H1 (cell line): Measurements from ENCODE around the gene GPD1. TPM values are rescaled to one million over a fixed set of nuclear protein-coding genes. Genes with fewer than 3 reads are reported as not detected.

ENCODE experiments used
- CTCF ChIA-PET: fragments of 300-600 bp; sonication (Branson Sonifier 250); formaldehyde crosslinking; loops from one replicate; lab custom pipeline; 2021; ENCODE audit not compliant: partially characterized antibody; lab: Charles Lee
- POLR2A ChIA-PET: fragments of 300-600 bp; sonication (Branson Sonifier 250); formaldehyde crosslinking; loops from one replicate; lab custom pipeline; 2021; ENCODE audit warnings: inconsistent platforms; ENCODE audit not compliant: partially characterized antibody; lab: Charles Lee
- DNase-seq, 2 experiments: peaks; one replicate each; pipeline versions ENCODE4 v3.0.0 to v3.0.0-alpha.2; 2010 to 2022; ENCODE audit warnings: low spot score in 2 of 2, low read depth in 1 of 2, mixed read lengths in 1 of 2
- FAIRE-seq: peaks from 2 replicates; lab custom pipeline; 2011; peaks lifted over from hg19 to GRCh38; lab: Jason Lieb, UNC
- H2AFZ ChIP-seq: 2 replicates; pipeline ENCODE4 v1.8.1; 2012; ENCODE audit warnings: low read length, inconsistent platforms
- H2AK5ac ChIP-seq: 2 replicates; pipeline ENCODE4 v1.6.1; 2013; ENCODE audit warnings: low read depth, low read length
- H2BK120ac ChIP-seq: replicated peaks from 2 replicates; pipeline ENCODE3; 2013; ENCODE audit warnings: low read depth, low read length, inconsistent platforms
- H2BK12ac ChIP-seq: 2 replicates; pipeline ENCODE4 v1.6.1; 2013; ENCODE audit warnings: low read depth, low read length
- H2BK15ac ChIP-seq: 2 replicates; pipeline ENCODE4 v1.6.1; 2013; ENCODE audit warnings: low read length
- H2BK20ac ChIP-seq: 2 replicates; pipeline ENCODE4 v1.6.1; 2013; ENCODE audit warnings: low read length
- H2BK5ac ChIP-seq: 2 replicates; pipeline ENCODE4 v1.6.1; 2013; ENCODE audit warnings: low read depth, low read length
- H3K14ac ChIP-seq: 2 replicates; pipeline ENCODE4 v1.6.1; 2013; ENCODE audit warnings: inconsistent platforms; ENCODE audit not compliant: insufficient read length
- H3K18ac ChIP-seq: 2 replicates; pipeline ENCODE4 v1.6.1; 2013; ENCODE audit warnings: low read length; ENCODE audit errors: extremely low read depth
- H3K23ac ChIP-seq: 2 replicates; pipeline ENCODE4 v1.6.1; 2013; ENCODE audit warnings: inconsistent platforms; ENCODE audit not compliant: insufficient read length
- H3K23me2 ChIP-seq: 2 replicates; pipeline ENCODE4 v1.6.1; 2013; ENCODE audit warnings: low read depth, low read length
- H3K27ac ChIP-seq: 2 replicates; pipeline ENCODE4 v1.6.1; 2011; ENCODE audit warnings: low read depth, low read length, inconsistent platforms
- H3K27me3 ChIP-seq, 4 experiments: replicated peaks in 1 of 4; 1 replicate in 1 of 4; 2 replicates in 3 of 4; pipeline versions ENCODE4 v1.6.1 to v1.8.1; 2011 to 2013; ENCODE audit warnings: low read length in 3 of 4, mild to moderate bottlenecking in 3 of 4, inconsistent platforms in 2 of 4, mixed read lengths in 2 of 4, moderate library complexity in 1 of 4; ENCODE audit not compliant: control insufficient read depth in 3 of 4, insufficient read depth in 3 of 4; ENCODE audit errors: extremely low read depth in 1 of 4
- H3K36me3 ChIP-seq, 4 experiments: 2 replicates each; pipeline versions ENCODE4 v1.6.1 to v1.8.1; 2011 to 2013; ENCODE audit warnings: mild to moderate bottlenecking in 4 of 4, low read length in 3 of 4, moderate library complexity in 2 of 4, control low read depth in 1 of 4, inconsistent platforms in 1 of 4; ENCODE audit not compliant: insufficient read depth in 4 of 4, control insufficient read depth in 2 of 4
- H3K4ac ChIP-seq: replicated peaks from 2 replicates; pipeline ENCODE3; 2013; ENCODE audit warnings: low read length, low read depth, mixed read lengths, inconsistent platforms; ENCODE audit not compliant: insufficient read length
- H3K4me1 ChIP-seq, 4 experiments: replicated peaks in 1 of 4; 1 replicate in 1 of 4; 2 replicates in 3 of 4; pipeline versions ENCODE4 v1.6.1 to v1.8.1; 2011 to 2013; ENCODE audit warnings: low read length in 3 of 4, inconsistent platforms in 2 of 4, mixed read lengths in 1 of 4; ENCODE audit not compliant: insufficient read depth in 4 of 4, control insufficient read depth in 3 of 4
- H3K4me2 ChIP-seq, 2 experiments: 2 replicates each; pipeline versions ENCODE4 v1.6.1 to v1.8.1; 2011 to 2013; ENCODE audit warnings: low read depth in 2 of 2, low read length in 2 of 2, control low read depth in 1 of 2, inconsistent platforms in 1 of 2, mild to moderate bottlenecking in 1 of 2; ENCODE audit not compliant: insufficient read depth in 1 of 2
- H3K4me3 ChIP-seq, 4 experiments: fragments of 200-600, 300-600 bp in 1 of 4; sonication (generic), shearing (Covaris generic), sonication (Bioruptor Twin) in 1 of 4; 2 replicates each; pipeline versions ENCODE4 v1.5.1 to v1.8.1; 2011 to 2016; ENCODE audit warnings: low read length in 4 of 4, low read depth in 3 of 4, control low read depth in 2 of 4, inconsistent platforms in 2 of 4, mild to moderate bottlenecking in 2 of 4, mixed read lengths in 1 of 4, moderate library complexity in 1 of 4; ENCODE audit not compliant: insufficient read depth in 2 of 4; ENCODE audit errors: extremely low read depth in 1 of 4
- H3K56ac ChIP-seq: replicated peaks from 2 replicates; pipeline ENCODE3; 2013; ENCODE audit warnings: low read depth, mild to moderate bottlenecking, mixed read lengths, low read length, inconsistent platforms; ENCODE audit not compliant: insufficient read length
- H3K79me1 ChIP-seq: 2 replicates; pipeline ENCODE4 v1.6.1; 2013; ENCODE audit warnings: low read depth, low read length, control low read depth
- H3K79me2 ChIP-seq, 2 experiments: 2 replicates each; pipeline versions ENCODE4 v1.6.1 to v1.8.1; 2012 to 2013; ENCODE audit warnings: low read length in 2 of 2, mild to moderate bottlenecking in 2 of 2, inconsistent platforms in 1 of 2; ENCODE audit not compliant: insufficient read depth in 2 of 2, control insufficient read depth in 1 of 2
- H3K9ac ChIP-seq, 4 experiments: replicated peaks in 1 of 4; 1 replicate in 1 of 4; 2 replicates in 3 of 4; pipeline versions ENCODE4 v1.6.1 to v1.8.1; 2011 to 2013; ENCODE audit warnings: low read depth in 3 of 4, low read length in 3 of 4, control low read depth in 2 of 4, mild to moderate bottlenecking in 2 of 4, moderate library complexity in 2 of 4, inconsistent platforms in 1 of 4; ENCODE audit errors: extremely low read depth in 1 of 4
- H3K9me3 ChIP-seq, 2 experiments: 2 replicates each; pipeline versions ENCODE4 v1.6.1 to v1.8.1; 2012 to 2013; ENCODE audit warnings: mild to moderate bottlenecking in 2 of 2, moderate library complexity in 2 of 2, control low read depth in 1 of 2, inconsistent platforms in 1 of 2, low read depth in 1 of 2, low read length in 1 of 2, mixed read lengths in 1 of 2; ENCODE audit not compliant: insufficient read depth in 2 of 2
- H4K20me1 ChIP-seq, 2 experiments: replicated peaks in 1 of 2; 2 replicates each; pipeline versions ENCODE3 to v1.8.1; 2011 to 2013; ENCODE audit warnings: inconsistent platforms in 2 of 2, low read length in 2 of 2, mild to moderate bottlenecking in 1 of 2; ENCODE audit not compliant: insufficient read depth in 2 of 2, control insufficient read depth in 1 of 2
- H4K5ac ChIP-seq: 2 replicates; pipeline ENCODE4 v1.6.1; 2013; ENCODE audit warnings: low read length, low read depth, mixed read lengths, inconsistent platforms; ENCODE audit not compliant: insufficient read length
- H4K8ac ChIP-seq: 2 replicates; pipeline ENCODE4 v1.8.0; 2013; ENCODE audit warnings: mild to moderate bottlenecking, moderate library complexity, low read length, inconsistent platforms; ENCODE audit not compliant: insufficient read depth; ENCODE audit errors: extremely low read depth
- H4K91ac ChIP-seq: replicated peaks from 2 replicates; pipeline ENCODE3; 2013; ENCODE audit warnings: low read length, mixed read lengths, inconsistent platforms; ENCODE audit not compliant: insufficient read length
- ATF2 ChIP-seq: IDR thresholded peaks from 2 replicates; pipeline ENCODE4 v1.6.1; 2012; ENCODE audit warnings: low read length, inconsistent platforms
- KDM5A ChIP-seq: fragments of 200-600 bp; IDR thresholded peaks from 2 replicates; pipeline ENCODE4 v1.7.1; 2012; ENCODE audit warnings: mild to moderate bottlenecking, low read length, inconsistent platforms, mixed read lengths
- RAD21 ChIP-seq, 2 experiments: IDR thresholded peaks in 1 of 2; conservative IDR thresholded peaks in 1 of 2; 2 replicates each; pipeline ENCODE4 v1.6.1; 2011; ENCODE audit warnings: low read depth in 2 of 2, low read length in 2 of 2, improper control_type of control experiment in 1 of 2, inconsistent platforms in 1 of 2, mild to moderate bottlenecking in 1 of 2, moderate library complexity in 1 of 2
- TEAD4 ChIP-seq: IDR thresholded peaks from 2 replicates; pipeline ENCODE4 v1.6.1; 2012; ENCODE audit warnings: low read depth, low read length, inconsistent platforms, mixed read lengths
- YY1 ChIP-seq: IDR thresholded peaks from 2 replicates; pipeline ENCODE4 v1.6.1; 2011; ENCODE audit warnings: low read depth, mild to moderate bottlenecking, low read length
- WGBS, 2 experiments: shearing (Covaris generic) in 1 of 2; methylation state at CpG; one replicate each; pipeline versions ENCODE4 v1.1.6 to v1.1.7; 2013 to 2015; ENCODE audit warnings: low lambda C conversion rate in 2 of 2, mixed read lengths in 2 of 2, inconsistent platforms in 1 of 2, low coverage in 1 of 2, missing lambda C conversion rate in 1 of 2; ENCODE audit not compliant: insufficient replicate concordance in 2 of 2, insufficient coverage in 1 of 2, insufficient read length in 1 of 2; ENCODE audit errors: extremely low coverage in 1 of 2, missing lambda C conversion rate in 1 of 2; 5-methylcytosine and 5-hydroxymethylcytosine counted together
- polyA plus RNA-seq, 7 experiments: library from polyadenylated mRNA; depleted of rRNA in 3 of 7; stranded (reverse) in 5 of 7; unstranded in 2 of 7; fragments of >200 nt in 5 of 7; fragments of 200-250 nt in 2 of 7; gene quantifications; 1 replicate in 5 of 7; 2 replicates in 1 of 7; 4 replicates in 1 of 7; pipeline versions ENCODE4 v1.2.1 to v1.2.3, GENCODE V29; 2011 to 2013; ENCODE audit warnings: missing spikeins in 2 of 7, mixed read lengths in 2 of 7
- total RNA-seq: library from RNA; stranded (reverse); fragmentation: NEBNext Ultra II Directional; extraction: Animal tissue kit (Norgen Biotek cat#: 25700); gene quantifications from 2 replicates; pipeline ENCODE4 v1.2.1, GENCODE V29; 2021
- TF ChIP-seq, protein P1 (sequence below): IDR thresholded peaks from 2 replicates; pipeline ENCODE4 v1.6.1; 2012; ENCODE audit warnings: inconsistent platforms

The GPD1 gene
- total and polyA plus RNA-seq, 2 of the 8 experiments (the other 6 are each of a cell fraction or from before 2014, with no cell fraction given), result 0.45 to 0.74 TPM

GRCh38 chr12:50084775-50085614, 18.8 kb upstream of the GPD1 start, which contains the start of gene SMARCD1:
SMARCD1 (plus strand) TSS chr12:50085342; CDS start chr12:50085370, 28 bp downstream.
- Histone ChIP-seq H2BK15ac (peak within 1 kb of the TSS; percentile 37; the same call in 1 of the 2 replicates), H3K18ac (peak within 1 kb of the TSS; percentile 78; the same call in 1 of the 2 replicates), H3K4me3 (peak within 1 kb of the TSS; percentile 42 to 88 (median 77)), H3K23ac (no peak within 1 kb of the TSS), H3K9ac (peak within 1 kb of the TSS; percentile 68 to 82 (median 74)), H2BK5ac (peak within 1 kb of the TSS; percentile 90), H3K4ac (peak within 1 kb of the TSS; percentile 8), H3K27ac (peak within 1 kb of the TSS; percentile 68; the same call in 1 of the 2 replicates), H3K23me2 (peaks cover 9% of the 10 kb centered on the region), H4K20me1 (peaks cover 5 to 13% of the 10 kb centered on the region in 2 experiments), H3K79me1 (no peaks in the 10 kb centered on the region; the same call in 1 of the 2 replicates), H2BK12ac (no peak within 1 kb of the TSS), H3K4me2 (peak within 1 kb of the TSS; percentile 92 to 95), H4K91ac (no peak within 1 kb of the TSS), H4K5ac (peak within 1 kb of the TSS; percentile 79), H3K36me3 (peaks cover 24 to 36% (median 35%) of the 10 kb centered on the region in 4 experiments), H3K9me3 (no peaks in the 10 kb centered on the region), H3K14ac (no peak within 1 kb of the TSS), H4K8ac (peak within 1 kb of the TSS; percentile 99), H2AFZ (peak within 1 kb of the TSS; percentile 47; the same call in 1 of the 2 replicates), H3K27me3 (peaks cover 0 to 15% (median 8%) of the 10 kb centered on the region in 4 experiments; a peak in 4 of 7 replicates), H2BK120ac (peak within 1 kb of the TSS; percentile 58), H3K4me1 (peaks cover 0 to 8% (median 5%) of the 10 kb centered on the region in 4 experiments; a peak in 3 of 7 replicates), H2AK5ac (no peak within 1 kb of the TSS; the same call in 1 of the 2 replicates), H3K56ac (peak within 1 kb of the TSS; percentile 33), H3K79me2 (peaks cover 0 to 22% of the 10 kb centered on the region in 2 experiments; a peak in 3 of 4 replicates), H2BK20ac (0 out of 2 replicates have a peak within 1 kb of the TSS, but pooled peaks have one; percentile 56)
- ChIA-PET POLR2A (interaction anchor here (0.6 to 25.0 kb wide), 25 partner anchors 9 to 997 kb away, joined by 3 to 457 read pairs (median 4); partner anchors contain the start of genes BCDIN3D, CERS5, COX14 and GPD1), CTCF (interaction anchor here (0.6 to 27.3 kb wide), 34 partner anchors 9 to 742 kb away, joined by 3 to 625 read pairs (median 3); partner anchors contain the start of genes AQP5, ASIC1, CERS5 and COX14)
- WGBS, 2 experiments, result 4% methylated on average over 24 of the region's 69 CpGs; no CpG with 5 or more reads in 1 of the 2 experiments
- DNase-seq, result peak; percentile 93 to 94
- no peak for FAIRE-seq
- TF ChIP-seq, protein P1, sequence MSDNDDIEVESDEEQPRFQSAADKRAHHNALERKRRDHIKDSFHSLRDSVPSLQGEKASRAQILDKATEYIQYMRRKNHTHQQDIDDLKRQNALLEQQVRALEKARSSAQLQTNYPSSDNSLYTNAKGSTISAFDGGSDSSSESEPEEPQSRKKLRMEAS, result peak; percentile 58; the same call in 1 of the 2 replicates
- TF ChIP-seq ATF2, result 0 out of 2 replicates have a peak, but pooled peaks have one; percentile 17
- TF ChIP-seq TEAD4, result no peak
- peak; percentile 88 for TF ChIP-seq YY1
- no peak for TF ChIP-seq KDM5A
- no peak for TF ChIP-seq RAD21 (IDR thresholded peaks at IDR 0.05 in 1 of 2, conservative IDR thresholded peaks at IDR 0.05 in 1 of 2; ENCODE audit: low read depth in 2 of 2, low read length in 2 of 2)
